B cell (primary cell): ENCODE measurements around the gene CCND2. TPM values are rescaled to one million over a fixed set of nuclear protein-coding genes. Genes with fewer than 3 reads are reported as not detected.

Source experiments
- ATAC-seq: fragments of 200-7000 bp; cut with Tn5 transposase; one replicate; pipeline ENCODE4 v1.10.0; 2021; ENCODE audit warnings: low read depth, mild to moderate bottlenecking, moderate number of reproducible peaks, moderate library complexity
- CTCF ChIA-PET: fragments of 350-600 bp; sonication (Branson Sonifier 250); formaldehyde crosslinking; loops from one replicate; lab custom pipeline; 2021; ENCODE audit warnings: antibody characterized with exemption, inconsistent platforms; lab: Charles Lee
- POLR2A ChIA-PET: fragments of 350-600 bp; sonication (Branson Sonifier 250); formaldehyde crosslinking; loops from one replicate; lab custom pipeline; 2021; ENCODE audit warnings: antibody characterized with exemption; lab: Charles Lee
- DNase-seq: peaks from one replicate; pipeline ENCODE4 v3.0.0; 2013
- H2AFZ ChIP-seq: 2 replicates; pipeline ENCODE4 v1.6.1; 2012; ENCODE audit warnings: mild to moderate bottlenecking, low read depth, low read length; ENCODE audit not compliant: insufficient read depth, poor library complexity, severe bottlenecking
- H3K27ac ChIP-seq, 2 donors: 1 replicate in 1 of 2; 2 replicates in 1 of 2; pipeline ENCODE4 v1.5.1; 2012 to 2013; ENCODE audit warnings: low read length in 2 of 2, mild to moderate bottlenecking in 2 of 2, moderate library complexity in 1 of 2
- H3K27me3 ChIP-seq, 4 experiments: fragments of 200-600 bp in 1 of 4; sonication (generic) in 1 of 4; replicated peaks in 1 of 4; 1 replicate in 2 of 4; 2 replicates in 2 of 4; pipeline versions ENCODE4 v1.6.1 to v1.7.0; 2013 to 2016; ENCODE audit warnings: low read length in 3 of 4, mild to moderate bottlenecking in 2 of 4, mixed read lengths in 1 of 4, moderate library complexity in 1 of 4; ENCODE audit not compliant: insufficient read depth in 4 of 4, control insufficient read depth in 3 of 4; ENCODE audit errors: control extremely low read depth in 1 of 4
- H3K36me3 ChIP-seq, 2 experiments: replicated peaks in 1 of 2; 1 replicate in 1 of 2; 2 replicates in 1 of 2; pipeline versions ENCODE4 v1.6.1 to v1.7.1; 2013; ENCODE audit warnings: low read length in 1 of 2; ENCODE audit not compliant: insufficient read depth in 2 of 2, control insufficient read depth in 1 of 2; ENCODE audit errors: control extremely low read depth in 1 of 2, extremely low read depth in 1 of 2
- H3K4me1 ChIP-seq, 2 donors: fragments of 200-600 bp in 1 of 2; sonication (generic) in 1 of 2; 1 replicate in 1 of 2; 2 replicates in 1 of 2; pipeline versions ENCODE4 v1.5.1 to v1.6.1; 2013 to 2017; ENCODE audit warnings: low read length in 2 of 2; ENCODE audit not compliant: control insufficient read depth in 2 of 2, insufficient read depth in 2 of 2
- H3K4me2 ChIP-seq: replicated peaks from 2 replicates; pipeline ENCODE3; 2012; ENCODE audit warnings: mild to moderate bottlenecking, low read depth, low read length; ENCODE audit not compliant: poor library complexity, severe bottlenecking
- H3K4me3 ChIP-seq, 5 experiments: fragments of 200-600 bp in 1 of 5; sonication (generic) in 1 of 5; 1 replicate in 3 of 5; 2 replicates in 2 of 5; pipeline versions ENCODE4 v1.5.1 to v1.7.0; 2011 to 2016; ENCODE audit warnings: low read length in 4 of 5, mild to moderate bottlenecking in 4 of 5, low read depth in 2 of 5, control low read depth in 1 of 5, moderate library complexity in 1 of 5; ENCODE audit not compliant: insufficient read depth in 1 of 5; ENCODE audit errors: control extremely low read depth in 1 of 5, extremely low read depth in 1 of 5
- H3K79me2 ChIP-seq: fragments of 200-600 bp; sonication (generic); one replicate; pipeline ENCODE4 v1.6.0; 2016; ENCODE audit warnings: low read length; ENCODE audit not compliant: control insufficient read depth, insufficient read depth
- H3K9ac ChIP-seq: fragments of 200-600 bp; sonication (generic); 2 replicates; pipeline ENCODE4 v1.6.1; 2017; ENCODE audit warnings: mild to moderate bottlenecking, low read length, moderate library complexity
- H3K9me3 ChIP-seq, 3 donors: one replicate each; pipeline versions ENCODE4 v1.6.1 to v1.7.1; 2013; ENCODE audit warnings: low read length in 2 of 3; ENCODE audit not compliant: control insufficient read depth in 2 of 3, insufficient read depth in 1 of 3; ENCODE audit errors: control extremely low read depth in 1 of 3
- H4K20me1 ChIP-seq: 2 replicates; pipeline ENCODE4 v1.6.0; 2012; ENCODE audit warnings: mild to moderate bottlenecking, low read length; ENCODE audit not compliant: insufficient read depth, control insufficient read depth, poor library complexity, severe bottlenecking
- H3K27ac Mint-ChIP-seq: one replicate; pipeline ENCODE4 v1.8.0; 2021; ENCODE audit warnings: mixed read lengths
- H3K27me3 Mint-ChIP-seq: one replicate; pipeline ENCODE4 v1.8.0; 2021; ENCODE audit warnings: mixed read lengths
- H3K4me1 Mint-ChIP-seq: one replicate; pipeline ENCODE4 v1.8.0; 2021; ENCODE audit warnings: mixed read lengths
- H3K4me3 Mint-ChIP-seq: one replicate; pipeline ENCODE4 v1.8.0; 2021; ENCODE audit warnings: mixed read lengths
- H3K9me3 Mint-ChIP-seq: one replicate; pipeline ENCODE4 v1.8.0; 2022; ENCODE audit warnings: mixed read lengths; ENCODE audit not compliant: insufficient read depth
- EZH2 ChIP-seq: IDR thresholded peaks from 2 replicates; pipeline ENCODE4 v1.6.1; 2012; ENCODE audit warnings: borderline replicate concordance, low read depth, mild to moderate bottlenecking, moderate library complexity, low read length; ENCODE audit not compliant: insufficient read depth, poor library complexity, severe bottlenecking
- WGBS: methylation state at CpG from one replicate; pipeline ENCODE4 v1.1.5; 2013; ENCODE audit warnings: missing lambda C conversion rate; ENCODE audit not compliant: insufficient coverage; 5-methylcytosine and 5-hydroxymethylcytosine counted together
- intact Hi-C: fragments of 100-400 bp; cut with micrococcal nuclease; formaldehyde crosslinking; loops from one replicate; pipeline ENCODE4 v1.10.0; 2022
- polyA plus RNA-seq: library from polyadenylated mRNA; depleted of rRNA; stranded (reverse); fragments of >200 nt; gene quantifications from 2 replicates; pipeline ENCODE4 v1.2.3, GENCODE V29; 2012
- total RNA-seq, 2 donors: library from RNA; stranded (reverse); fragments of 120-200 nt in 1 of 2; gene quantifications; 1 replicate in 1 of 2; 2 replicates in 1 of 2; pipeline versions ENCODE4 v1.2.3 to v1.2.4, GENCODE V29; 2013 to 2022
- TF ChIP-seq, protein P1 (sequence below): fragments of 200-600 bp; IDR thresholded peaks from one replicate; pipeline ENCODE4 v1.8.0; 2022; ENCODE audit warnings: antibody characterized with exemption, mild to moderate bottlenecking

CCND2 gene
- total and polyA plus RNA-seq, 2 donors (not counting 1 experiment from before 2014, with no cell fraction given): 9.2 to 20.6 TPM

DNA sequence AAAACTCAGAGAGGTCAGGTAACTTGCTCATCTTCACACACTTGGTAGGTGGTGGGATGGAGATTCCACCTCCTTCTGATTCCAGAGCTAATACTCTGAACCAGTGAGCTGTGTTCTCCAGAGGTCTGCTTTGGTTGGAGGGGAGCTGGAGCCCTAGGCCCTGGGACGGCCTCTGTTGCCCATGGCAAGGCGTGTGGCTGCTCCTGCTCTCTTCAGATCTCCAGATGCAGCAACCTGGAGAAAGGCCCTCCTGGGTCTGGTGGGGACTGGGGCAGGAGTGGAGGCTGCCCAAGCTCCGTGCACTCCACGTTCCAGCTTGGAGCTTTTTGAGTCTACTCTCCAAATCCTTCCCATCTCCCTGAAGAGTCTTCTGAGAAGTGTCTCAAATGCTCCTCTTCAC is 10.7 kb downstream of the CCND2 start:
- H3K27ac Mint-ChIP-seq: no peak overlapping the region
- TF ChIP-seq, protein P1, sequence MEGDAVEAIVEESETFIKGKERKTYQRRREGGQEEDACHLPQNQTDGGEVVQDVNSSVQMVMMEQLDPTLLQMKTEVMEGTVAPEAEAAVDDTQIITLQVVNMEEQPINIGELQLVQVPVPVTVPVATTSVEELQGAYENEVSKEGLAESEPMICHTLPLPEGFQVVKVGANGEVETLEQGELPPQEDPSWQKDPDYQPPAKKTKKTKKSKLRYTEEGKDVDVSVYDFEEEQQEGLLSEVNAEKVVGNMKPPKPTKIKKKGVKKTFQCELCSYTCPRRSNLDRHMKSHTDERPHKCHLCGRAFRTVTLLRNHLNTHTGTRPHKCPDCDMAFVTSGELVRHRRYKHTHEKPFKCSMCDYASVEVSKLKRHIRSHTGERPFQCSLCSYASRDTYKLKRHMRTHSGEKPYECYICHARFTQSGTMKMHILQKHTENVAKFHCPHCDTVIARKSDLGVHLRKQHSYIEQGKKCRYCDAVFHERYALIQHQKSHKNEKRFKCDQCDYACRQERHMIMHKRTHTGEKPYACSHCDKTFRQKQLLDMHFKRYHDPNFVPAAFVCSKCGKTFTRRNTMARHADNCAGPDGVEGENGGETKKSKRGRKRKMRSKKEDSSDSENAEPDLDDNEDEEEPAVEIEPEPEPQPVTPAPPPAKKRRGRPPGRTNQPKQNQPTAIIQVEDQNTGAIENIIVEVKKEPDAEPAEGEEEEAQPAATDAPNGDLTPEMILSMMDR: no peak
- no peak for TF ChIP-seq EZH2
- ATAC-seq (no peak), DNase-seq (no peak)
- Histone ChIP-seq H3K79me2 (peaks cover 94% of the 10 kb centered on the region), H3K27ac (no peak overlapping the region), H3K36me3 (peaks cover 1 to 89% of the 10 kb centered on the region in 2 experiments), H3K9ac (no peak overlapping the region), H4K20me1 (peaks cover 68% of the 10 kb centered on the region), H2AFZ (no peak overlapping the region), H3K4me2 (no peak overlapping the region), H3K4me3 (no peak overlapping the region), H3K4me1 (peaks cover 21 to 27% of the 10 kb centered on the region in 2 donors), H3K27me3 (no peaks in the 10 kb centered on the region), H3K9me3 (no peaks in the 10 kb centered on the region)
- no peaks in the 10 kb centered on the region for H3K9me3 Mint-ChIP-seq
- ChIA-PET POLR2A (no interaction called here), CTCF (no interaction called here)
- H3K27me3 Mint-ChIP-seq: no peaks in the 10 kb centered on the region
- no peak overlapping the region for H3K4me3 Mint-ChIP-seq
- H3K4me1 Mint-ChIP-seq: peaks cover 34% of the 10 kb centered on the region
- 97% methylated on average over 4 of the region's 4 CpGs for WGBS
- intact Hi-C loops: no loop called here

DNA sequence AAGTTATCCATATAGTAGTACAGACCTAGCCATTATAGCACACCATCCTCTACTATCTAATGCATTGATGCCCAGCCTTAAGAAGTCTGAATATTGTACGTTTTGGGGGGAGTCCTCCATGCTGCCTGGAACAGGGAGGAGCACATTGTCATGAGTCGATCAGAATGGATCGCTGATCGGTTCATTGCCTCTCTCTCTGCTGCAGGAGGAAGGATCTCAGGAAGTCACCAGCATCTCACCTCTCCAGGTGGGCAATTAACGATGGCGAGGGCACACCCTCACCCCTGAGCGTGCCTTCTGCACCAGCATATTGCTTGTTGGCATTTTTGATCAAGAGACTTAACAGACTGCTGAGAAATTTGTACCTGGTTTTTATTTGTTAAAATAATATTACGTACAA is 11.5 kb downstream of the CCND2 start:
- Histone ChIP-seq H3K36me3 (peaks cover 1 to 89% of the 10 kb centered on the region in 2 experiments), H3K9ac (no peak overlapping the region), H3K27ac (no peak overlapping the region), H3K79me2 (peaks cover 94% of the 10 kb centered on the region), H3K9me3 (no peaks in the 10 kb centered on the region), H4K20me1 (peaks cover 65% of the 10 kb centered on the region), H3K4me2 (no peak overlapping the region), H3K4me1 (peaks cover 24 to 34% of the 10 kb centered on the region in 2 donors), H3K4me3 (no peak overlapping the region), H2AFZ (no peak overlapping the region), H3K27me3 (no peaks in the 10 kb centered on the region)
- WGBS: 89% methylated on average over 5 of the region's 8 CpGs
- Mint-ChIP-seq H3K27me3 (no peaks in the 10 kb centered on the region), H3K27ac (no peak overlapping the region), H3K4me3 (no peak overlapping the region), H3K4me1 (peaks cover 36% of the 10 kb centered on the region), H3K9me3 (no peaks in the 10 kb centered on the region)
- ChIA-PET CTCF (interaction anchor here (1.1 to 5.2 kb wide), 3 partner anchors 8 to 401 kb away, joined by 3 to 32 read pairs (median 5); no protein-coding TSS in a partner anchor), POLR2A (no interaction called here)
- DNase-seq: no peak
- TF ChIP-seq, protein P1: no peak
- TF ChIP-seq EZH2: no peak
- ATAC-seq: no peak
- intact Hi-C loops: no loop called here
